SK-N-SH (cell line): ENCODE results near the gene PRKN. TPM values are rescaled to one million over a fixed set of nuclear protein-coding genes. Genes with fewer than 3 reads are reported as not detected.
"Not testable (repeated sequence)": the region's sequence is repeated elsewhere in the genome, so short reads cannot be mapped to it uniquely, and the experiment has no call there.

ENCODE experiments used
- CTCF ChIA-PET: fragments of 300-600, 350-600 bp; formaldehyde crosslinking; extraction: SDS; loops from one replicate; lab custom pipeline; 2021; lab: Yijun Ruan, JAX
- POLR2A ChIA-PET: fragments of 350-600 bp; sonication (Branson Sonifier 250); formaldehyde crosslinking; extraction: SDS; loops from one replicate; lab custom pipeline; 2020; ENCODE audit warnings: antibody characterized with exemption, inconsistent platforms; lab: Yijun Ruan, JAX
- DNase-seq: peaks from one replicate; pipeline ENCODE4 v3.0.0; 2012
- H2AFZ ChIP-seq: fragments of 200-600 bp; sonication (generic); 2 replicates; pipeline ENCODE4 v1.8.1; 2016; ENCODE audit warnings: antibody characterized with exemption, mild to moderate bottlenecking, low read depth
- H3F3A ChIP-seq: fragments of 200-600 bp; sonication (generic); replicated peaks from 2 replicates; pipeline ENCODE3; 2016; ENCODE audit warnings: antibody characterized with exemption, mild to moderate bottlenecking; ENCODE audit not compliant: insufficient read depth
- H3K27ac ChIP-seq, 2 experiments: fragments of 200-500 bp in 1 of 2; fragments of 200-600 bp in 1 of 2; sonication (Bioruptor generic) in 1 of 2; sonication (generic), shearing (Covaris generic) in 1 of 2; 2 replicates each; pipeline versions ENCODE4 v1.5.1 to v1.6.1; 2014 to 2016; ENCODE audit warnings: low read depth in 2 of 2, inconsistent platforms in 1 of 2, low read length in 1 of 2, mild to moderate bottlenecking in 1 of 2, mixed read lengths in 1 of 2
- H3K27me3 ChIP-seq: fragments of 200-600 bp; sonication (generic), shearing (Covaris generic); 2 replicates; pipeline ENCODE4 v1.6.1; 2016; ENCODE audit warnings: mixed run types; ENCODE audit not compliant: insufficient read depth
- H3K36me3 ChIP-seq, 2 experiments: fragments of 200-500 bp in 1 of 2; fragments of 200-600 bp in 1 of 2; sonication (Bioruptor generic) in 1 of 2; sonication (generic) in 1 of 2; replicated peaks in 1 of 2; 2 replicates each; pipeline versions ENCODE3 to v1.5.1; 2014 to 2016; ENCODE audit warnings: low read length in 1 of 2, mild to moderate bottlenecking in 1 of 2; ENCODE audit not compliant: insufficient read depth in 2 of 2, control insufficient read depth in 1 of 2
- H3K4me1 ChIP-seq, 2 experiments: fragments of 200-500 bp in 1 of 2; fragments of 200-600 bp in 1 of 2; sonication (Bioruptor generic) in 1 of 2; sonication (generic), shearing (Covaris generic) in 1 of 2; 2 replicates each; pipeline versions ENCODE4 v1.5.1 to v1.6.1; 2014 to 2016; ENCODE audit warnings: low read depth in 1 of 2, low read length in 1 of 2, mixed run types in 1 of 2; ENCODE audit not compliant: insufficient read depth in 2 of 2, control insufficient read depth in 1 of 2
- H3K4me2 ChIP-seq: fragments of 200-600 bp; sonication (generic), shearing (Covaris generic); 2 replicates; pipeline ENCODE4 v1.6.1; 2017; ENCODE audit warnings: mixed run types
- H3K4me3 ChIP-seq, 2 experiments: fragments of 200-500 bp in 1 of 2; fragments of 200-600 bp in 1 of 2; sonication (Bioruptor generic) in 1 of 2; sonication (generic), shearing (Covaris generic) in 1 of 2; 2 replicates each; pipeline versions ENCODE4 v1.5.1 to v1.8.1; 2014 to 2016; ENCODE audit warnings: low read depth in 2 of 2, inconsistent platforms in 1 of 2, low read length in 1 of 2, mild to moderate bottlenecking in 1 of 2, mixed read lengths in 1 of 2, moderate library complexity in 1 of 2
- H3K79me2 ChIP-seq: fragments of 200-600 bp; sonication (generic); 2 replicates; pipeline ENCODE4 v1.8.1; 2017; ENCODE audit warnings: mild to moderate bottlenecking; ENCODE audit not compliant: insufficient read depth
- H3K9ac ChIP-seq: fragments of 200-600 bp; sonication (generic); 2 replicates; pipeline ENCODE4 v1.6.1; 2017; ENCODE audit warnings: mixed run types
- H3K9me2 ChIP-seq: fragments of 200-600 bp; sonication (generic); 2 replicates; pipeline ENCODE4 v1.6.1; 2017; ENCODE audit warnings: mixed run types
- H3K9me3 ChIP-seq: fragments of 200-600 bp; sonication (generic); 2 replicates; pipeline ENCODE4 v1.6.1; 2017; ENCODE audit warnings: mixed run types, mild to moderate bottlenecking, moderate library complexity
- H4K20me1 ChIP-seq: fragments of 200-600 bp; sonication (generic); 2 replicates; pipeline ENCODE4 v1.6.1; 2017; ENCODE audit warnings: mild to moderate bottlenecking, mixed run types; ENCODE audit not compliant: insufficient read depth
- EP300 ChIP-seq, 2 experiments: IDR thresholded peaks; 2 replicates each; pipeline versions ENCODE4 v1.4.0 to v1.6.1; 2012; ENCODE audit warnings: borderline replicate concordance in 1 of 2, low read depth in 1 of 2, low read length in 1 of 2
- EZH2phosphoT487 ChIP-seq: fragments of 200-600 bp; sonication (generic); IDR thresholded peaks from 2 replicates; pipeline ENCODE4 v1.6.1; 2017; ENCODE audit warnings: low read depth, mixed run types, mild to moderate bottlenecking, antibody characterized with exemption, moderate library complexity, borderline replicate concordance
- FOXM1 ChIP-seq: IDR thresholded peaks from 2 replicates; pipeline ENCODE4 v1.4.0; 2012; ENCODE audit warnings: low read depth, mild to moderate bottlenecking
- GATA2 ChIP-seq: sonication (generic); formaldehyde crosslinking; IDR thresholded peaks from 2 replicates; pipeline ENCODE4 v1.5.0; 2020; ENCODE audit warnings: mild to moderate bottlenecking, missing genetic modification reagents
- MAX ChIP-seq: IDR thresholded peaks from 2 replicates; pipeline ENCODE4 v1.4.0; 2012; ENCODE audit warnings: low read depth
- PBX3 ChIP-seq: IDR thresholded peaks from 2 replicates; pipeline ENCODE4; 2012
- POLR2AphosphoS5 ChIP-seq: IDR thresholded peaks from 2 replicates; pipeline ENCODE4 v1.6.1; 2012; ENCODE audit warnings: low read depth, low read length
- RAD21 ChIP-seq: IDR thresholded peaks from 2 replicates; pipeline ENCODE4 v1.6.1; 2012; ENCODE audit warnings: mild to moderate bottlenecking, low read length
- SIN3A ChIP-seq: IDR thresholded peaks from 2 replicates; pipeline ENCODE4 v1.6.1; 2012; ENCODE audit warnings: low read depth, mild to moderate bottlenecking, low read length, moderate library complexity, borderline replicate concordance
- USF2 ChIP-seq: fragments of 150-350 bp; IDR thresholded peaks from 2 replicates; pipeline ENCODE4 v1.6.1; 2017; ENCODE audit warnings: antibody characterized with exemption, low read length, low read depth, borderline replicate concordance
- YY1 ChIP-seq: IDR thresholded peaks from 2 replicates; pipeline ENCODE4 v1.4.0; 2012; ENCODE audit warnings: low read depth, mild to moderate bottlenecking
- ZBTB33 ChIP-seq: IDR thresholded peaks from 2 replicates; pipeline ENCODE4 v1.4.0; 2012; ENCODE audit warnings: low read depth, borderline replicate concordance
- WGBS: methylation state at CpG from one replicate; pipeline ENCODE4 v1.1.6; 2017; ENCODE audit warnings: low lambda C conversion rate; 5-methylcytosine and 5-hydroxymethylcytosine counted together
- polyA plus RNA-seq, 3 experiments: library from polyadenylated mRNA; depleted of rRNA; stranded (reverse); fragments of >200 nt; gene quantifications; 2 replicates each; pipeline ENCODE4 v1.2.3, GENCODE V29; 2012

PRKN gene
- polyA plus RNA-seq, 1 of the 3 experiments (the other 2 are of a cell fraction) = 0.76 TPM

- Histone ChIP-seq H3K9ac (no peak overlapping the region), H3K36me3 (no peaks in the 10 kb centered on the region), H3K27ac (no peak overlapping the region), H4K20me1 (no peaks in the 10 kb centered on the region), H3K4me3 (no peak overlapping the region), H3F3A (no peaks in the 10 kb centered on the region), H3K79me2 (no peaks in the 10 kb centered on the region), H3K4me1 (peaks cover 0 to 8% of the 10 kb centered on the region in 2 experiments; a peak in 2 of 4 replicates), H3K9me2 (no peaks in the 10 kb centered on the region), H3K4me2 (no peak overlapping the region), H3K27me3 (no peaks in the 10 kb centered on the region), H3K9me3 (no peaks in the 10 kb centered on the region)
- DNase-seq = no peak
- WGBS = 44% methylated on average over 6 of the region's 6 CpGs
- ChIA-PET POLR2A (no interaction called here), CTCF (interaction anchor here (0.7 to 1.1 kb wide), 3 partner anchors 8 to 208 kb away, joined by 3 to 6 read pairs (median 3); no protein-coding TSS in a partner anchor)
- TF ChIP-seq YY1 (no peak), EP300 (IDR thresholded peaks at IDR 0.05; ENCODE audit: borderline replicate concordance in 1 of 2, low read depth in 1 of 2, low read length in 1 of 2) (no peak)
- TF ChIP-seq, all 33 proteins: peak for 0
- H2AFZ ChIP-seq = no peak overlapping the region
Measured at GRCh38 chr6:161826512-161826911, 901.1 kb downstream of the PRKN start.

GRCh38 chr6:161822204-161822603, 905.4 kb downstream of the PRKN start:
- H3K9me2 ChIP-seq, H3K27me3 ChIP-seq, H3K79me2 ChIP-seq, H3K4me1 ChIP-seq, H3K27ac ChIP-seq, H3K4me3 ChIP-seq, H3K36me3 ChIP-seq, H3K4me2 ChIP-seq, H4K20me1 ChIP-seq, DNase-seq, POLR2A ChIA-PET, H3K9me3 ChIP-seq, H3F3A ChIP-seq, H2AFZ ChIP-seq, H3K9ac ChIP-seq, CTCF ChIA-PET: not testable (repeated sequence)
- 84% methylated on average over 9 of the region's 9 CpGs for whole genome bisulfite sequencing

- H3K36me3 ChIP-seq = no peaks in the 10 kb centered on the region
- H3F3A ChIP-seq = no peaks in the 10 kb centered on the region
- no peaks in the 10 kb centered on the region for H4K20me1 ChIP-seq
- TF ChIP-seq GATA2 (peak; percentile 45; the same call in 1 of the 2 replicates), PBX3 (no peak), EP300 (IDR thresholded peaks at IDR 0.05; ENCODE audit: borderline replicate concordance in 1 of 2, low read depth in 1 of 2, low read length in 1 of 2) (peak in 1 of 2 experiments; percentile 11; a peak in 1 of 4 replicates)
- ChIA-PET POLR2A (no interaction called here), CTCF (no interaction called here)
- H3K9me3 ChIP-seq = no peaks in the 10 kb centered on the region
- H3K27me3 ChIP-seq = no peaks in the 10 kb centered on the region
- H3K4me1 ChIP-seq = no peaks in the 10 kb centered on the region; a peak in 1 of 4 replicates
- DNase-seq = no peak
- no peaks in the 10 kb centered on the region for H3K9me2 ChIP-seq
- H3K4me2 ChIP-seq = no peak overlapping the region
- H3K9ac ChIP-seq = no peak overlapping the region
- no peak overlapping the region for H3K27ac ChIP-seq
- H3K79me2 ChIP-seq = no peaks in the 10 kb centered on the region
- no peak overlapping the region for H3K4me3 ChIP-seq
- H2AFZ ChIP-seq = no peak overlapping the region
- WGBS = 39% methylated on average over 4 of the region's 4 CpGs
Measured at GRCh38 chr6:161817881-161818280, 909.7 kb downstream of the PRKN start.

- H3K27ac ChIP-seq = no peak overlapping the region
- H3K4me1 ChIP-seq = no peaks in the 10 kb centered on the region; a peak in 1 of 4 replicates
- H3K4me3 ChIP-seq = no peak overlapping the region
- no peaks in the 10 kb centered on the region for H3K27me3 ChIP-seq
- H3K9ac ChIP-seq = no peak overlapping the region
- no peak overlapping the region for H2AFZ ChIP-seq
- H4K20me1 ChIP-seq = no peaks in the 10 kb centered on the region
- H3K4me2 ChIP-seq = no peak overlapping the region
- no peaks in the 10 kb centered on the region for H3K79me2 ChIP-seq
- no peak for DNase-seq
- 22% methylated on average over 4 of the region's 4 CpGs for WGBS
- H3K9me2 ChIP-seq = no peaks in the 10 kb centered on the region
- no peaks in the 10 kb centered on the region for H3K9me3 ChIP-seq
- no peaks in the 10 kb centered on the region for H3K36me3 ChIP-seq
- ChIA-PET CTCF (no interaction called here), POLR2A (no interaction called here)
- H3F3A ChIP-seq = no peaks in the 10 kb centered on the region
- TF ChIP-seq POLR2AphosphoS5 (no peak), RAD21 (no peak), ZBTB33 (no peak), FOXM1 (no peak), MAX (no peak), EZH2phosphoT487 (no peak), SIN3A (no peak), USF2 (no peak)
Measured at GRCh38 chr6:161815965-161816364, 911.6 kb downstream of the PRKN start.
